LoVo (cell line): ENCODE results near the gene DOCK4.

Experiments used
- DNase-seq: peaks from one replicate; pipeline ENCODE4 v3.0.0-alpha.2; 2016; ENCODE audit warnings: low spot score

DOCK4 gene

GRCh38 chr7:112076324-112076723 is 129.9 kb downstream of the DOCK4 start:
- DNase-seq = no peak

- DNase-seq = no peak
Observed at GRCh38 chr7:112074464-112074863, 131.7 kb downstream of the DOCK4 start.

GRCh38 chr7:112073530-112073929 is 132.7 kb downstream of the DOCK4 start:
- no peak for DNase-seq

- no peak for DNase-seq
Observed at GRCh38 chr7:112072541-112073245, 133.5 kb downstream of the DOCK4 start.

GRCh38 chr7:112071856-112072255 is 134.3 kb downstream of the DOCK4 start:
- no peak for DNase-seq

- no peak for DNase-seq
Observed at GRCh38 chr7:112070674-112071256, 135.4 kb downstream of the DOCK4 start.

GRCh38 chr7:112069879-112070321 is 136.3 kb downstream of the DOCK4 start:
- DNase-seq = no peak

GRCh38 chr7:112068967-112069366 is 137.2 kb downstream of the DOCK4 start:
- DNase-seq = no peak

- no peak for DNase-seq
Observed at GRCh38 chr7:112067632-112068540, 138.3 kb downstream of the DOCK4 start.

- no peak for DNase-seq
Observed at GRCh38 chr7:112067200-112067599, 139.0 kb downstream of the DOCK4 start.

GRCh38 chr7:112065758-112066157 is 140.4 kb downstream of the DOCK4 start:
- DNase-seq = no peak

GRCh38 chr7:112064627-112065385 is 141.4 kb downstream of the DOCK4 start:
- no peak for DNase-seq

- DNase-seq = no peak
Observed at GRCh38 chr7:112063974-112064373, 142.2 kb downstream of the DOCK4 start.

- no peak for DNase-seq
Observed at GRCh38 chr7:112061051-112061450, 145.1 kb downstream of the DOCK4 start.

GRCh38 chr7:112060625-112061024 is 145.6 kb downstream of the DOCK4 start:
- no peak for DNase-seq

GRCh38 chr7:112059675-112060074 is 146.5 kb downstream of the DOCK4 start:
- no peak for DNase-seq

GRCh38 chr7:112058686-112059085 is 147.5 kb downstream of the DOCK4 start:
- no peak for DNase-seq

GRCh38 chr7:112056409-112056808 is 149.8 kb downstream of the DOCK4 start:
- DNase-seq = no peak

GRCh38 chr7:112053737-112054069 is 152.5 kb downstream of the DOCK4 start:
- no peak for DNase-seq

- DNase-seq = no peak
Observed at GRCh38 chr7:112052993-112053736, 153.0 kb downstream of the DOCK4 start.

- DNase-seq = no peak
Observed at GRCh38 chr7:112052498-112052897, 153.7 kb downstream of the DOCK4 start.
